ENCODE measurements around the gene HYDIN. TPM values are rescaled to one million over a fixed set of nuclear protein-coding genes. Genes with fewer than 3 reads are reported as not detected.

Gene HYDIN
- total RNA-seq, 1 experiment from 2014 or later: not detected

- Histone ChIP-seq H3K4me1 (ENCODE audit: control insufficient read depth in 1 of 2, insufficient read depth in 2 of 2, low read length in 2 of 2) (peaks cover 0 to 11% of the 10 kb centered on the region in 2 experiments; a peak in 3 of 4 replicates), H3K4me3 (replicated peaks in 1 of 2; ENCODE audit: low read depth in 1 of 2, low read length in 2 of 2) (no peak overlapping the region), H3K4me2 (ENCODE audit: low read length) (no peak overlapping the region), H3K79me2 (ENCODE audit: insufficient read depth, low read length) (no peaks in the 10 kb centered on the region), H4K20me1 (ENCODE audit: insufficient read depth) (peaks cover 5% of the 10 kb centered on the region; the same call in 1 of the 2 replicates), H3K9me2 (ENCODE audit: insufficient read depth) (no peaks in the 10 kb centered on the region), H3K36me3 (ENCODE audit: control insufficient read depth in 1 of 2, insufficient read depth in 2 of 2, low read length in 2 of 2) (peaks cover 17 to 30% of the 10 kb centered on the region in 2 experiments), H3K9ac (ENCODE audit: low read length) (no peak overlapping the region), H3K9me3 (ENCODE audit: control insufficient read depth in 1 of 2, insufficient read depth in 1 of 2, low read depth in 1 of 2, low read length in 2 of 2) (no peaks in the 10 kb centered on the region; a peak in 1 of 4 replicates), H3K27ac (ENCODE audit: low read depth, low read length) (no peak overlapping the region), H2AFZ (ENCODE audit: low read depth, low read length, poor library complexity, severe bottlenecking) (no peak overlapping the region), H3K27me3 (ENCODE audit: insufficient read depth, low read length) (no peaks in the 10 kb centered on the region)
- no peak; the same call in 1 of the 2 replicates for ATAC-seq
- DNase-seq (ENCODE audit: low read depth, low spot score): no peak
- CTCF ChIA-PET: no interaction called here
- no peak for TF ChIP-seq POLR2A (IDR thresholded peaks at IDR 0.05; ENCODE audit: borderline replicate concordance, extremely low read depth, insufficient read depth, insufficient read length)
- no peak for TF ChIP-seq YY1 (IDR thresholded peaks at IDR 0.05; ENCODE audit: extremely low read depth, insufficient replicate concordance, low read depth, low read length)
- TF ChIP-seq EZH2phosphoT487 (IDR thresholded peaks at IDR 0.05; ENCODE audit: borderline replicate concordance): no peak
- intact Hi-C loops (cut with micrococcal nuclease): loop anchor here (2.0 kb wide), 1 partner anchor 581 kb away; the partner anchor contains the start of gene CALB2
- POLR2A ChIA-PET: no interaction called here
- BruUV-seq (replicated peaks): no TSS peak
- RAD21 ChIA-PET (ENCODE audit: low non-redundant PET in 1 of 2, low total read pairs in 2 of 2, uncharacterized antibody in 2 of 2, unreplicated experiment in 2 of 2): no interaction called here
Measured at GRCh38 chr16:70777973-70778406, 452.5 kb downstream of the HYDIN start.

GRCh38 chr16:70777496-70777895 lies 453.0 kb downstream of the HYDIN start:
- no peak for ATAC-seq
- DNase-seq (ENCODE audit: low read depth, low spot score): no peak
- H4K20me1 ChIP-seq (ENCODE audit: insufficient read depth): peaks cover 5% of the 10 kb centered on the region; the same call in 1 of the 2 replicates
- H3K4me3 ChIP-seq (replicated peaks in 1 of 2; ENCODE audit: low read depth in 1 of 2, low read length in 2 of 2): no peak overlapping the region
- no peak overlapping the region for H3K4me2 ChIP-seq (ENCODE audit: low read length)
- peaks cover 0 to 11% of the 10 kb centered on the region in 2 experiments; a peak in 3 of 4 replicates for H3K4me1 ChIP-seq (ENCODE audit: control insufficient read depth in 1 of 2, insufficient read depth in 2 of 2, low read length in 2 of 2)
- no peak overlapping the region for H3K9ac ChIP-seq (ENCODE audit: low read length)
- H3K9me2 ChIP-seq (ENCODE audit: insufficient read depth): no peaks in the 10 kb centered on the region
- POLR2A ChIA-PET: no interaction called here
- intact Hi-C loops (cut with micrococcal nuclease): no loop called here
- no peaks in the 10 kb centered on the region for H3K79me2 ChIP-seq (ENCODE audit: insufficient read depth, low read length)
- peaks cover 12 to 25% of the 10 kb centered on the region in 2 experiments for H3K36me3 ChIP-seq (ENCODE audit: control insufficient read depth in 1 of 2, insufficient read depth in 2 of 2, low read length in 2 of 2)
- no peaks in the 10 kb centered on the region; a peak in 1 of 4 replicates for H3K9me3 ChIP-seq (ENCODE audit: control insufficient read depth in 1 of 2, insufficient read depth in 1 of 2, low read depth in 1 of 2, low read length in 2 of 2)
- CTCF ChIA-PET: no interaction called here
- H3K27me3 ChIP-seq (ENCODE audit: insufficient read depth, low read length): no peaks in the 10 kb centered on the region
- RAD21 ChIA-PET (ENCODE audit: low non-redundant PET in 1 of 2, low total read pairs in 2 of 2, uncharacterized antibody in 2 of 2, unreplicated experiment in 2 of 2): no interaction called here
- H3K27ac ChIP-seq (ENCODE audit: low read depth, low read length): no peak overlapping the region
- BruUV-seq (replicated peaks): no TSS peak
- no peak overlapping the region for H2AFZ ChIP-seq (ENCODE audit: low read depth, low read length, poor library complexity, severe bottlenecking)
- TF ChIP-seq SIN3A (IDR thresholded peaks at IDR 0.05; ENCODE audit: low read depth): no peak
- TF ChIP-seq CEBPB (IDR thresholded peaks at IDR 0.05; ENCODE audit: low read depth): no peak
- no peak for TF ChIP-seq EZH2phosphoT487 (IDR thresholded peaks at IDR 0.05; ENCODE audit: borderline replicate concordance)
- no peak for TF ChIP-seq ELF1 (IDR thresholded peaks at IDR 0.05; ENCODE audit: borderline replicate concordance, low read depth)
- TF ChIP-seq YY1 (IDR thresholded peaks at IDR 0.05; ENCODE audit: extremely low read depth, insufficient replicate concordance, low read depth, low read length): no peak
- TF ChIP-seq ZNF274 (IDR thresholded peaks at IDR 0.05; ENCODE audit: low read depth, low read length): no peak
- TF ChIP-seq MAX (IDR thresholded peaks at IDR 0.05): no peak
- no peak for TF ChIP-seq EZH2 (IDR thresholded peaks at IDR 0.05)
- TF ChIP-seq REST (IDR thresholded peaks at IDR 0.05; ENCODE audit: low read depth): no peak
- TF ChIP-seq FOSL1 (IDR thresholded peaks at IDR 0.05; ENCODE audit: low read depth): no peak
- no peak for TF ChIP-seq TCF7L2 (IDR thresholded peaks at IDR 0.05; ENCODE audit: borderline replicate concordance, extremely low read depth, insufficient read depth, insufficient read length)
- no peak for TF ChIP-seq CBX3 (IDR thresholded peaks at IDR 0.05; ENCODE audit: low read depth)
- TF ChIP-seq EGR1 (IDR thresholded peaks at IDR 0.05; ENCODE audit: low read depth): no peak
- TF ChIP-seq JUND (IDR thresholded peaks at IDR 0.05): no peak
- TF ChIP-seq SP1 (IDR thresholded peaks at IDR 0.05; ENCODE audit: low read depth): no peak
- no peak for TF ChIP-seq ATF3 (IDR thresholded peaks at IDR 0.05)
- TF ChIP-seq SRF (IDR thresholded peaks at IDR 0.05; ENCODE audit: low read depth): no peak
- no peak for TF ChIP-seq RAD21 (IDR thresholded peaks at IDR 0.05; ENCODE audit: low read depth)
